GM12892 (cell line): ENCODE measurements around the gene SLC4A2.

Source experiments
- POLR2A ChIP-seq: IDR thresholded peaks from 2 replicates; pipeline ENCODE4 v1.6.1; 2011; ENCODE audit warnings: low read depth, low read length, control low read depth
- POLR2AphosphoS5 ChIP-seq: IDR thresholded peaks from 2 replicates; pipeline ENCODE4 v1.6.1; 2011; ENCODE audit warnings: low read depth, low read length, control low read depth
- TAF1 ChIP-seq: IDR thresholded peaks from 2 replicates; pipeline ENCODE4 v1.6.1; 2011; ENCODE audit warnings: low read depth, mild to moderate bottlenecking, control low read depth, low read length, borderline replicate concordance

GRCh38 chr7:151085691-151086620 is 26.6 kb downstream of the SLC4A2 start, which contains the start of gene AGAP3:
- TF ChIP-seq POLR2AphosphoS5 (no peak), POLR2A (peak; percentile 60; the same call in 1 of the 2 replicates), TAF1 (no peak)
